Measurements from ENCODE around the gene CADPS.

CADPS gene

GRCh38 chr3:62559831-62560445 lies 315.3 kb downstream of the CADPS start:
- peak; percentile 68 for TF ChIP-seq CTCF (conservative IDR thresholded peaks at IDR 0.05)
- TF ChIP-seq ZFX (IDR thresholded peaks at IDR 0.05), result no peak

GRCh38 chr3:62558549-62559112 lies 316.6 kb downstream of the CADPS start:
- TF ChIP-seq CTCF (conservative IDR thresholded peaks at IDR 0.05) (peak; percentile 64), ZFX (IDR thresholded peaks at IDR 0.05) (no peak)
- no peak overlapping the region for H3K27ac ChIP-seq

More at GRCh38 chr3:62559831-62560445, 315.3 kb downstream of the CADPS start:
- H3K27ac ChIP-seq, result no peak overlapping the region

GRCh38 chr3:62557983-62558382 lies 317.2 kb downstream of the CADPS start:
- no peak overlapping the region for H3K27ac ChIP-seq
- no peak for TF ChIP-seq CTCF (conservative IDR thresholded peaks at IDR 0.05)
- TF ChIP-seq ZFX (IDR thresholded peaks at IDR 0.05), result no peak

DNA sequence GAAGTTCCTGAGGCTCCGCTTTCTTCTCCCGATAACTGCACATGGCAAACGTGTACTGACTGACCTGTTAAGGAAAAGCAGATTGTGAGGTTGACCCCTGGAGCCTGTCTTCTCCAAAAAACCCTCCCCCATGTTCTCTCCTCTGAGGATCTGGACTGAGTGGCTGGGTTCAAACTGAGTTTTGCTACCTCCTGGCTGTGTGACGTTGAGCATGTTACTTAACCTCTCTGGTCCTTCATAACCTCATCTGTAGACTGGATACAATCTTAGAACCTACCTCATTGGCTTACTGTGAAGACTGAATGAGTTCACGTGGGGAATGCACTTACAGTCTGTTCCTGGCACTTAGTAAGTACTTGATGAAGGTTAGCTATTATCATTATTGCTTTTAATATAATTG lies 317.8 kb downstream of the CADPS start:
- no peak overlapping the region for H3K27ac ChIP-seq
- TF ChIP-seq ZFX (IDR thresholded peaks at IDR 0.05) (no peak), CTCF (conservative IDR thresholded peaks at IDR 0.05) (no peak)

DNA sequence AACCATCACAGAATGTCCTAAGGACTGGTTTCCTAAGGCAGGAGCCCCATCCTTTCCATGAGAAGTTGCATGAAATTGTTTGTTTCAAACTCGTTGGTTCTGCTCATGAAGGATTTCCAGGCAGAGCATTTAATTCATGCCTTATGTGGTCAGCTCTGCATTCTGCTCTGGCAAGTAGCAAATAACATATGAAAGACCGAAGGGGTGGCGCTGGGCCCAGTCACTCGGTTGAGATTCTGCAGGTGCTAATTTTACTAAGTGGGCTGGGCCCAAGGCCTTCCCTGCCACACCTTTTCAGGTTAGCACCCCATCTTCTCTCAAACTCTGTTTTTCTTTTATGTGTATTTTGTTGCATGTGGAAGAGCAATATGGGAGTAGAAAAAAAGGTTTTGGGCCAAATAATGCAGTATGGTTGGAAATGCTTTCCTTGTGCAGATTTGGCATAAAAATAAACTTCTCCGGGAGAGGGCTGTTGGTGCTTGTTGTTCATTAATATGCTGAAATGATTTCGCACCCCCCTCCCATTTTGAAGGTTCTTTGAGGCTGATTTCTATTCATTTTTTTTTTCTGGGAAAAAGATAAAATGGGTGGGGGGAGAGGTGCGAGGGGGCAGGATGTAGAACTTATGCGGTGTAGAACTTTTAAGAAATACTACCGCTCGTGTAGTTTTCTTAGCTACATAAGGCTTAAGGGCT lies 318.9 kb downstream of the CADPS start:
- H3K27ac ChIP-seq, result no peak overlapping the region
- no peak for TF ChIP-seq ZFX (IDR thresholded peaks at IDR 0.05)
- TF ChIP-seq CTCF (conservative IDR thresholded peaks at IDR 0.05), result no peak

- no peak overlapping the region for H3K27ac ChIP-seq
- TF ChIP-seq ZFX (IDR thresholded peaks at IDR 0.05), result no peak
- peak; percentile 33 for TF ChIP-seq CTCF (conservative IDR thresholded peaks at IDR 0.05)
These were observed 320.9 kb downstream of the CADPS start for GRCh38 chr3:62554264-62554799.

DNA sequence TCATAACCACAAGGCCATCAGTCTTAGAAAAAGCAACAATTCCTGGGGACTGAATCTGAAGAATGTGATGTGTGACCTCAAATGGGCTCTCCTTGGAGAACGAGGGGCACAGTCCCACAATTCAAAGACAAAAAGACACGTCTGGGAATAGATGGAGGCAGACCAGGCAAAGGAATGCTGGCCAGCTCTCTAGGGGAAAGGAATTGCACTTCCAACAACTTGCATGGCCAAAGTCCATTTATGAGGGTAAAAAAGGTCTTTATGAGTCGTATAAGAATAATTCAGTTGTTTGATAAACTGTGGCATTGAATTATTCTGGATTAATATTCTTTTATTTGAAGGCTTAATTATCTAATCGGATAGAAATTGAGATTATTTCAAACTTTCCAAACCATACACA lies 321.4 kb downstream of the CADPS start:
- H3K27ac ChIP-seq, result no peak overlapping the region
- TF ChIP-seq CTCF (conservative IDR thresholded peaks at IDR 0.05) (no peak), ZFX (IDR thresholded peaks at IDR 0.05) (no peak)
